AG04449 (cell line): Measurements from ENCODE around the gene MED16.

Source experiments
- CTCF ChIA-PET: fragments of 350-600 bp; formaldehyde crosslinking; extraction: SDS; loops from one replicate; lab custom pipeline; 2021; ENCODE audit warnings: antibody characterized with exemption; lab: Yijun Ruan, JAX
- POLR2A ChIA-PET: fragments of 400-600, 350-600 bp; formaldehyde crosslinking; extraction: SDS; loops from one replicate; lab custom pipeline; 2020; ENCODE audit warnings: antibody characterized with exemption, inconsistent platforms; lab: Yijun Ruan, JAX
- DNase-seq: peaks from one replicate; pipeline ENCODE4 v3.0.0-alpha.2; 2010; ENCODE audit warnings: low read depth, low spot score
- H3K4me3 ChIP-seq: 2 replicates; pipeline ENCODE4 v1.5.1; 2011; ENCODE audit warnings: low read depth, mild to moderate bottlenecking, control low read depth, low read length
- TF ChIP-seq, protein P1 (sequence below): IDR thresholded peaks from one replicate; pipeline ENCODE4 v1.5.1; 2011; ENCODE audit warnings: mild to moderate bottlenecking, moderate library complexity, low read length, control low read depth, inconsistent platforms; ENCODE audit not compliant: insufficient read depth; ENCODE audit errors: missing control alignments

The MED16 gene

DNA sequence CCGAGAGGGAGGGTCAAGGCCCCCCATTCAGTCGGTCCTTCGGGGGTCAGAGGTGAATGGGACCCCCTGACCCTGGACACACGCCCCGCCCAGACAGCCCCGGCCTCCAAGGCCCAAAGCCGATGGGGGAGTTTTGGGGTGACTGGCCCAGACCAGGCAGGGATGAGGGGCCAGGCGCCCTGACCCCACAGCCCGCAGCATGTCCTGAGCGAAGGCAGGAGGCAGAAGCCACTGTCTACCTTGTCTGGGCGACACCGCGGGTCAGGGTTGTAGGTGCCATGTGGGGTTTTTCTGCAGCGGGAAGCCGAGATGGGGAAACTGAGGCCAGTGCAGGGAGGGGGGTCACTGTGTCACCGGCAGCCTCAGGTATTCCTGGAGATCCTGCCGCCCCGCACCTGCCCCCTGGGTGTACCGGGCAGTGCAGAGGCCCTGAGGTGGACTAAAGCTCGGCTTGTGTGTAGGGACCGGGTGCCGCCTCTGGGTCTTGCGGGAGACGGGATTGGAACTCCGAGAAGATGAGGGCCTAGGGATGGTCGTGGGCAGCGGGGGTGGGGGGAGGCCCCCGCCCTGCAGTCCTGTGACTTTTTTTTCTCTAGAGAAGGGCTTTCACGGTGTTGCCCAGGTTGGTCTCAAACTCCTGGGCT lies 41.3 kb upstream of the MED16 start:
- no peak for DNase-seq
- ChIA-PET POLR2A (interaction anchor here (0.7 to 1.3 kb wide), 2 partner anchors 13 to 22 kb away, joined by 3 to 7 read pairs; no protein-coding TSS in a partner anchor), CTCF (interaction anchor here (1.3 to 2.7 kb wide), 5 partner anchors 11 to 310 kb away, joined by 3 to 12 read pairs (median 10); partner anchors contain the start of gene WDR18)
- TF ChIP-seq, protein P1, sequence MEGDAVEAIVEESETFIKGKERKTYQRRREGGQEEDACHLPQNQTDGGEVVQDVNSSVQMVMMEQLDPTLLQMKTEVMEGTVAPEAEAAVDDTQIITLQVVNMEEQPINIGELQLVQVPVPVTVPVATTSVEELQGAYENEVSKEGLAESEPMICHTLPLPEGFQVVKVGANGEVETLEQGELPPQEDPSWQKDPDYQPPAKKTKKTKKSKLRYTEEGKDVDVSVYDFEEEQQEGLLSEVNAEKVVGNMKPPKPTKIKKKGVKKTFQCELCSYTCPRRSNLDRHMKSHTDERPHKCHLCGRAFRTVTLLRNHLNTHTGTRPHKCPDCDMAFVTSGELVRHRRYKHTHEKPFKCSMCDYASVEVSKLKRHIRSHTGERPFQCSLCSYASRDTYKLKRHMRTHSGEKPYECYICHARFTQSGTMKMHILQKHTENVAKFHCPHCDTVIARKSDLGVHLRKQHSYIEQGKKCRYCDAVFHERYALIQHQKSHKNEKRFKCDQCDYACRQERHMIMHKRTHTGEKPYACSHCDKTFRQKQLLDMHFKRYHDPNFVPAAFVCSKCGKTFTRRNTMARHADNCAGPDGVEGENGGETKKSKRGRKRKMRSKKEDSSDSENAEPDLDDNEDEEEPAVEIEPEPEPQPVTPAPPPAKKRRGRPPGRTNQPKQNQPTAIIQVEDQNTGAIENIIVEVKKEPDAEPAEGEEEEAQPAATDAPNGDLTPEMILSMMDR, result no peak
- no peak overlapping the region for H3K4me3 ChIP-seq

DNA sequence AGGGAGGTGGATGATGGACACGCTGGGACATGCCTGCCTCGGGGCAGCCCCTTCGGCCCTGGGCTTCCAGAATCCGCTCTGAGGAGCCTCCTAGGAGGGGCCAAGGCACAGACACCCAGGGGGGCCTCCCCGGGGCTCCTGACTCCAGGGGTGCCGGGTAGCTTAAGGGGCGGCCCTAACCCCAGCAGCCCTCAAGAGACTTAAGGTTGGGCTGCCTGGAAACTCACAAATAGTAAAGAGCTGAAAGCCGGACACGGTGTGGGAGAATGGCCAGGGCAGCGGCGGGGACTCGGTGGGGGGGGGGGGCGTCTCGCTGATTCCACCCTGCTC lies 40.5 kb upstream of the MED16 start:
- TF ChIP-seq, protein P1, result no peak
- ChIA-PET CTCF (interaction anchor here (0.8 to 2.7 kb wide), 6 partner anchors 11 to 66 kb away, joined by 3 to 12 read pairs (median 7); partner anchors contain the start of gene WDR18), POLR2A (interaction anchor here (1.3 kb wide), 1 partner anchor 23 kb away, joined by 7 read pairs; no protein-coding TSS in a partner anchor)
- H3K4me3 ChIP-seq, result no peak overlapping the region; the same call in 1 of the 2 replicates
- DNase-seq, result no peak

DNA sequence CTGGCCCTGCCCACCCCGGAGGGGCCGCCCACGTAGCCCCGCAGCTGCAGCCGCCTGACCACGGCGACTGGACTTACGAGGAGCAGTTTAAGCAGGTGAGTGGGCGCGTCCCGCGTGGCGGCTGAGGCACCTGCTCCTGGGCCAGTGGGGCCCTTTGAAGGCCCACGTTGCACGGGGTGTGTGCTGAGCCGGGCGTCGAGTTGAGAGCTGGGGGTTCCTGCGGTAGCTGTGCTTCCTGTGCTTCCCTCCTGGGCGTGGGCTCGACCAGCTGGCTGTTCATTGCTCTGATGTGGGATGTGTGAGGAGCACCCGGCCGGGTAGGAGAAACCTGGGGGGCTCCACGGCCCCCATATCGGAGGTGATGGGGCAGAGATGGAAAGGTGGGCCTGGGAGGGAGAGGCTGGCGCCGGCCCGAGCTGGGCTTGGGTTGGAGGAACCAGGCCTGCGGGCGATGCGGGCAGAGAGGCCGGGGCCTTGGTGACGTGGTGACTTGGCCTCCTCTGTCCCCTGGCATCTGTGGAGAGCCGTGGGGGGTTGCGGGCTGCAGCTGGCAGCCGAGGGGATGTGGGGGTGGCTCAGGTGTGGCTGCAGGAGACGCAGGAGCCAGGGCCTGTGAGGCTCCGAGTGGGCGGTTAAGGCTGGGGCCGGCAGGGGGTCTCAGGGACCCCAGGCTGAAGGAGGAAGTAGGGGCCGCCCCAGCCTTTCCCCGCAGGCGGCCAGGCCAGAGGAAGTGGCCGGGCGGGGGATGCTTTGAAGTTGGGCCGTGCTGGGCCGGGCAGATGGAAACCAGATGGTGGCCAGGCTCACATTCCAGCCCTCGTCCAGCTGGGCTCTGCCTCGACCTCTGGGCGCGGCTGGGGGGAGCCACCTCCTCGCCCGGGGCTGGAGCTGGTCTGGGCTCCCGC lies 39.9 kb upstream of the MED16 start:
- CTCF ChIA-PET, result interaction anchor here (0.7 to 2.7 kb wide), 7 partner anchors 10 to 66 kb away, joined by 3 to 12 read pairs (median 4); partner anchors contain the start of gene WDR18
- TF ChIP-seq, protein P1, result no peak
- peak; percentile 26 for DNase-seq
- POLR2A ChIA-PET, result interaction anchor here (0.7 to 1.3 kb wide), 2 partner anchors 24 kb away, joined by 4 to 7 read pairs; no protein-coding TSS in a partner anchor
- H3K4me3 ChIP-seq, result peak overlapping the region; percentile 32

DNA sequence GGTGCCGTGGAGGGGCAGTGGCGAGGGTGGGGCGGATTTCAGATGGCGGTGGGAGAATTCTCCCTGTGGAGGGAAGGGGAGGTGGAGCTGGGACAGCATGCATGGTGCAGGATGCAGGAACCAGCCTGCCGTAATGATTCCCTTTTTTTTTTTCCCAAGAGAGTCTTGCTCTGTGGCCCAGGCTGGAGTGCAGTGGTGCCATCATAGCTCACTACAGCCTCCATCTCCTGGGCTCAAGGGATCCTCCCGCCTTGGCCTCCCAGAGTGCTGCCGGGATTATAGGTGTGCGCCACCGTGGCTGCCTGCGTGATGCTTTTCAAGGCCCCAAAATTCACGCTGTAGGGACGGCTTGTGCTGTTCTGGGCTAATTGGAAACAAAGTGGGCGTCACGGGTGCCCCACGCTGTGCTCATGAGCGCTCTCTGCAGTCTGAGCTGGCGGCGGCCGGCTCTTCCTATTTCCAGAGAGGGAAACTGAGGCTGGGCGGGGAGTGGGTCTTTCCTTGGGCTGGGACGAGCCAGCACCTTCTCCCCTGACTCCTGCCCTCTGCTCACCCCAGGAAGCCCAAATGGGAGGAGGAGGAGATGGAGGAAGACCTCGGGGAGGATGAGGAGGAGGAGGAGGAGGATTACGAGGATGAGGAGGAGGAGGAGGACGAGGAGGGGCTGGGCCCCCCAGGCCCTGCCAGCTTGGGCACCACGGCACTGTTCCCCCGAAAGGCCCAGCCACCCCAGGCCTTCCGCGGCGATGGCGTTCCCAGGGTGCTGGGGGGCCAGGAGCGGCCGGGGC lies 39.1 kb upstream of the MED16 start:
- H3K4me3 ChIP-seq, result no peak overlapping the region
- ChIA-PET POLR2A (interaction anchor here (0.7 kb wide), 1 partner anchor 25 kb away, joined by 4 read pairs; no protein-coding TSS in a partner anchor), CTCF (interaction anchor here (0.7 to 2.7 kb wide), 4 partner anchors 9 to 50 kb away, joined by 3 to 12 read pairs (median 6); no protein-coding TSS in a partner anchor)
- DNase-seq, result no peak
- TF ChIP-seq, protein P1, result no peak

GRCh38 chr19:929891-930258 lies 36.9 kb upstream of the MED16 start:
- DNase-seq, result no peak
- POLR2A ChIA-PET, result no interaction called here
- TF ChIP-seq, protein P1, result no peak
- H3K4me3 ChIP-seq, result no peak overlapping the region
- CTCF ChIA-PET, result interaction anchor here (0.7 kb wide), 1 partner anchor 309 kb away, joined by 3 read pairs; no protein-coding TSS in a partner anchor
